Esophagus (tissue), 2 donors: ENCODE data around the gene KRT7. TPM values are rescaled to one million over a fixed set of nuclear protein-coding genes. Genes with fewer than 3 reads are reported as not detected.
A peak's percentile ranks its signal among the peaks of the same experiment; 100 is the strongest.

Experiments
- H3K27ac ChIP-seq, 2 donors: one replicate each; pipeline ENCODE4 v1.5.1; 2013; ENCODE audit warnings: low read depth in 2 of 2, mild to moderate bottlenecking in 2 of 2, inconsistent platforms in 1 of 2, low read length in 1 of 2, moderate library complexity in 1 of 2
- H3K27me3 ChIP-seq, 2 donors: one replicate each; pipeline ENCODE4 v1.6.1; 2013; ENCODE audit warnings: low read length in 2 of 2, control low read depth in 1 of 2, mild to moderate bottlenecking in 1 of 2; ENCODE audit not compliant: insufficient read depth in 2 of 2, control insufficient read depth in 1 of 2
- H3K36me3 ChIP-seq, 2 donors: one replicate each; pipeline ENCODE4 v1.6.1; 2013; ENCODE audit warnings: low read length in 1 of 2; ENCODE audit not compliant: control insufficient read depth in 2 of 2, insufficient read depth in 2 of 2
- H3K4me1 ChIP-seq, 2 donors: one replicate each; pipeline ENCODE4 v1.6.1; 2013; ENCODE audit warnings: low read length in 1 of 2; ENCODE audit not compliant: control insufficient read depth in 2 of 2, insufficient read depth in 2 of 2
- H3K4me3 ChIP-seq, 2 donors: one replicate each; pipeline ENCODE4 v1.5.1; 2013; ENCODE audit warnings: low read length in 2 of 2, mild to moderate bottlenecking in 2 of 2, low read depth in 1 of 2, moderate library complexity in 1 of 2
- H3K9me3 ChIP-seq, 2 donors: one replicate each; pipeline ENCODE4 v1.6.1; 2013; ENCODE audit warnings: mild to moderate bottlenecking in 2 of 2, low read depth in 1 of 2, low read length in 1 of 2, moderate library complexity in 1 of 2; ENCODE audit not compliant: control insufficient read depth in 2 of 2, insufficient read depth in 1 of 2
- WGBS, 2 donors: extraction: QIAGEN DNeasy Blood & Tissue Kit; methylation state at CpG; one replicate each; pipeline ENCODE4 v1.1.7; 2013; 5-methylcytosine and 5-hydroxymethylcytosine counted together
- polyA plus RNA-seq, 2 donors: library from polyadenylated mRNA; stranded (reverse); fragments of 200-250 nt; gene quantifications; one replicate each; pipeline ENCODE4 v1.2.3, GENCODE V29; 2013
- donor health status: healthy with polysubstance abuse.
- donor health status: Bipolar disorder and iron deficiency.

The KRT7 gene
- polyA plus RNA-seq, 2 donors = 153 to 213 TPM

DNA sequence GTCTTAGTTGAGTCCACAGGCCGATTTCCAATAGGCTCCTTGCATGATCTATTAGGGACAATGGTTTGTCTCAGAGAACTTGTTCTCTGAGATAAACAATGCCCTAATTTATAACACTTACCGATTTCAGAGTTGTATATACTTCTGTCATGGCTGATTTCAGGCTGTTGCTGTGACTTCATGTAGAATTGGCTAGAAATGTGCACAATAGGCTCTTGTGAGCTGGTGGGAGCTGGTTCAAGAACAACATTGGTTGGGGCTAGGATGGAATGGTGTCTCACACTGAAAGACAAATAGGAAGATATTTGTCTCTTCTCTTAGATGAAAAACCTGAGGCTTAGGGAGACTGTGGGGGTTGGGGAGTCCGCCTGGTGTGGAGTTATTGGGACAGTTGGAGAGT, 34.7 kb downstream of the KRT7 start:
- WGBS, 2 donors = 84 to 85% methylated on average over 3 of the region's 3 CpGs

DNA sequence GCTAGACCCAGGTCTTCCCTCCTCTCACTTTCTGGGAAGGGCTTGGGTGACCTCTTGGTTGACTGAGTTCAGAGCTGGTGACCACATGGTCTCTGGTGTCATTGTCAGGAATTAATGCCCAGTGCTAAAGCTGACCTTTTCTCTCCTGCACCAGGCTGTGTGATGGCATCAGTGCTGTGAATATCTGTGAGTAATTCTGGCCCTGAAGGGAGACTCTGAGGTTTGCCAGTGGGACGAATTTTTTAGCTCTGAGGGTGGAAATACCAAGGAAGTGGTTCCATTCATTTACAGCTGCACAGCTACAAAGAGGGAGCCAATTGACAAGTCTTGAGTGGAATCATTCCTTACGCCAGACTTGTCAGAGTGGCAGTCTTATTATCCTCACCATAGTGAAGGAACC, 35.2 kb downstream of the KRT7 start:
- H3K9me3 ChIP-seq = no peaks in the 10 kb centered on the region
- H3K27me3 ChIP-seq = no peaks in the 10 kb centered on the region
- no peaks in the 10 kb centered on the region for H3K36me3 ChIP-seq
- WGBS, 2 donors = 74 to 80% methylated on average over 2 of the region's 2 CpGs
- no peaks in the 10 kb centered on the region for H3K4me1 ChIP-seq
- no peak overlapping the region for H3K27ac ChIP-seq
- H3K4me3 ChIP-seq = no peak overlapping the region

More for the DNA sequence above, 34.7 kb downstream of the KRT7 start:
- no peak overlapping the region for H3K4me3 ChIP-seq
- H3K36me3 ChIP-seq = no peaks in the 10 kb centered on the region
- no peak overlapping the region for H3K27ac ChIP-seq
- no peaks in the 10 kb centered on the region for H3K4me1 ChIP-seq
- no peaks in the 10 kb centered on the region for H3K27me3 ChIP-seq
- no peaks in the 10 kb centered on the region for H3K9me3 ChIP-seq

DNA sequence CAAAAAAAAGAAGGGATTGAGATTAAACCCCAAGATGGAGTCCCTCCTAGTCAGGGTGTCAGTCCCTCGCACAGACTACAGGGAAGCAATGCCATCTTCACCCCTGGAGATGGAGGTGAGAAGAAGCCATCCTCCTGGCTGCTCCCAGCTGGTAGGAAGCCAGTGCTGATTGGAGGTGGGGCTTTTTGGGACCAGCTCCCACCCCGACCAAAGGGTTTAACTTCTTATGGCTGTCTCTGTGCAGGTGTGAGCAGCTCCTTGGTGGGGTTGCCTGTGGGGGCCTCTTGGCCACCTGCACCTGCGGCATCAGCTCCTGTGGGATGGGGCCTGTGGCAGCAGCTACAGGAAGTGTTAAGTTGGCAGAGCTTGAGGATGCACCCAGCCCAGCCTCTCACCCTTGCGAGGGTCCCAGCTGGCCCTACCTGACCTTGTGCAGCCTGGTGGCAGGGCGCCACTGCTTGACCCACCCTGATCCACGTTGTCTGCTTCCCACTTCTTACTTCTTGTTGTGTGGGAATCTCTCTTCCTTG, 37.6 kb downstream of the KRT7 start:
- Histone ChIP-seq H3K36me3 (no peaks in the 10 kb centered on the region), H3K27me3 (no peaks in the 10 kb centered on the region), H3K9me3 (no peaks in the 10 kb centered on the region), H3K4me1 (no peaks in the 10 kb centered on the region), H3K4me3 (no peak overlapping the region), H3K27ac (no peak overlapping the region)
- WGBS, 2 donors = 79 to 82% methylated on average over 6 of the region's 6 CpGs

DNA sequence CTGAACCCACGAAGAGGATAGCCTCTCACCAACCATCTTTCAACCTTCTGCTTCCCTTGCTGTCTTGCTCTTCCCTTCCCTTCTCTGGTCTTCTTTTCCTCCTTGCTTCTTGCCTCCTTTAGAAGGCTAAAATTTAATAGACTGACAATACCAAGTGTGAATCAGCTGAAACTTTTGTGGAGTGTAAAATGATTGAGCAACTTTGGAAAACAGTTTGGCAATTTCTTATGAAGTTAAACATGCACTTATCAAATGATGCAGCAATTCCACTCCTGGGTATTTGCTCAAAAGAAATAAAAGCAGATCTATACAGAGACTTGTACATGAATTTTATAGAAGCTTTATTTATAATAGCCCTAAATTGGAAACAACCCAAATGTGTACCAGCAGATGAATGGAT, 38.1 kb downstream of the KRT7 start:
- no peaks in the 10 kb centered on the region for H3K9me3 ChIP-seq
- no peaks in the 10 kb centered on the region for H3K27me3 ChIP-seq
- H3K4me3 ChIP-seq = no peak overlapping the region
- no peak overlapping the region for H3K27ac ChIP-seq
- H3K36me3 ChIP-seq = no peaks in the 10 kb centered on the region
- H3K4me1 ChIP-seq = no peaks in the 10 kb centered on the region
- 71 to 75% methylated on average over 1 of the region's 1 CpG for WGBS, 2 donors

DNA sequence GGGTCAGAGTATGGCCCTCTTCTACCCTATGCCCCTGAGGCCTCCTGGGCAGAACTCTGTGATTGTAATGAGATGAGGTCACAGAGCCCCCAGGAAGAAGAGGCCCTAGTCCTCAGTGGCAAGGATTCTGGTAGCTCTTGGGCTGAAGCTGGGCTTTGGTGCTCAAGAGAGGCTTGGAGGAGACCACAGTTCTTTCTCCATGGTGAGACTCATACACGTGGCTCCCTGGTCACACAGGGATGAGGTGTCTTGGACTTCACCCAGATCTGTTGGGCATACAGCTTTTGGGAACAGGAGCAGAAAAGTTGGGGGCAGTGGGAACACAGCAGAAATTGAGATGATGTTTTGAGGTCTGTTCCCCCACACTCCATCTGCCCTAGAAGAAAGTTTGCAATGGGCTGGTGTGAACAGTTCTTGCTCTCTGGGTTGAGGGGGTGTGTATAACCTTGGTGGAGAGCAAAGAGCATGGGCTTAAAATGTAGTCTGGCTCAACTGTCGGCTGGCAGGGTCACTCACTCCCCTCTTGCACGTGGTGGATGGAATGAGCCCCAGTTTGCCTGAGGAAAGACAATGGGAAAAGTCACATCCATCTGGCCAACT, 41.6 kb downstream of the KRT7 start, which contains the start of gene KRT86:
TSS of gene KRT86 (plus strand) at position 125 of the 600 bp plus-strand sequence. CDS start 27,272 bp downstream, outside the sequence.
- WGBS, 2 donors = 61 to 73% methylated on average over 3 of the region's 3 CpGs

DNA sequence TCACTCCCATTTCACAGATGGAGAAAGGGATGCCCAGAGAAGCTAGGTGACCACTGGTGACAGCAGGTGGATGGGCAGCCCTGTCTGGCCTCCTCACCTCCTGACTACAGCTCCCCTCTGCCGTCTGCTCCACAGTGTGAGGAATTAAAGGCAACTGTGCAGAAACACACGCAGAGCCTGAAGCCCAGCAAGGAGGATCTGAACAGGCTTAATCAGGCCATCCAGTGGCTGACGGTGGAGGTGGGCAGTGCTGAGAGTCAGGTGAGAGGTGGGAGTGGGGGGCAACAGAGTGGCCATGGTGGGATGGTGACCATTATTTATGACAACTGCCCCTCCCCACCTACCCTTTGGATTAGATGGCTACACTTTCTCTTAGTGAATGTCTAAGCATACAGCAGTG, 42.6 kb downstream of the KRT7 start:
- H3K27ac ChIP-seq = no peak overlapping the region
- 82% methylated on average over 3 of the region's 3 CpGs for WGBS, 2 donors

More for the DNA sequence above, 41.6 kb downstream of the KRT7 start, which contains the start of gene KRT86:
- Histone ChIP-seq H3K9me3 (no peaks in the 10 kb centered on the region), H3K36me3 (no peaks in the 10 kb centered on the region), H3K4me3 (no peak within 1 kb of the TSS), H3K27me3 (no peaks in the 10 kb centered on the region), H3K4me1 (peaks cover 0 to 3% of the 10 kb centered on the region in 2 donors), H3K27ac (no peak within 1 kb of the TSS)

DNA sequence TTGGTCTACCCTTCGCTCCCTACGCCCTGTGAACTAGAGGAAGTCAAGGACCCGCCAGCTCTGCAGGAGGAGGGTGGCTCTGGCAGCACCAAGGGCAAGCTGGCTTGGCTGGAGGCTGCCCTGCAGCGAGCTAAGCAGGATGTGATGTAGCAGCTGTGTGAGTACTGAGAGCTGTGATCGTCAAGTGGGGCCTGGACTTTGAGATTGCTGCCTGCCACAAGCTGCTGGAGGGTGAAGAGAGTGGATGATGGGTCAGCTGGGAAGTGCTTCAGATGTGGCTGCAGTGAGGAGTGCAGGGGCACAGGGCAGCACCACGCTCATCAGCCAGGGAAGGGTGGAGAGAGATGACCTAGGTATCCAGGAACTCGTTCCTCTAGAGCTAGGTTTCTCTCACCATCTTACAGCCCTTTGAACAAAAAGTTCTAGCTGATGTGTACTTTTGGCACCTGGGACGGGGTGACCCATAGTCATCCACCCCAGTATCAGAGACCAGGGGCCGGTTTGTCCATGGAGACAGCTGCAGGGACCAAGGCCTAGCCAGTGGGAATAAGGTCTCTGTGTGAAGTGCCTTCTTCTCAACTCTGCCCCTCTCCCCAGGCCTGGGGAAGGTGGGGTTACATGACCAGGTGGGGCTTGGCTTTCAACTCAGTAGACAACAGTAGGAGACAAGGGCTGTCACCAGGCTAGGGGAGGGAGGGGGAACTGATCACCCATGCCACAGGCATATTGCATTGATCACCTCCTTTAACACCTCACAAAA, 44.6 kb downstream of the KRT7 start:
- 74 to 85% methylated on average over 9 of the region's 9 CpGs for WGBS, 2 donors
- Histone ChIP-seq H3K27me3 (no peaks in the 10 kb centered on the region), H3K27ac (no peak overlapping the region)

More for the DNA sequence above, 42.6 kb downstream of the KRT7 start:
- H3K9me3 ChIP-seq = no peaks in the 10 kb centered on the region
- no peaks in the 10 kb centered on the region for H3K27me3 ChIP-seq
- H3K4me3 ChIP-seq = no peak overlapping the region
- peaks cover 0 to 7% of the 10 kb centered on the region in 2 donors for H3K4me1 ChIP-seq
- no peaks in the 10 kb centered on the region for H3K36me3 ChIP-seq

DNA sequence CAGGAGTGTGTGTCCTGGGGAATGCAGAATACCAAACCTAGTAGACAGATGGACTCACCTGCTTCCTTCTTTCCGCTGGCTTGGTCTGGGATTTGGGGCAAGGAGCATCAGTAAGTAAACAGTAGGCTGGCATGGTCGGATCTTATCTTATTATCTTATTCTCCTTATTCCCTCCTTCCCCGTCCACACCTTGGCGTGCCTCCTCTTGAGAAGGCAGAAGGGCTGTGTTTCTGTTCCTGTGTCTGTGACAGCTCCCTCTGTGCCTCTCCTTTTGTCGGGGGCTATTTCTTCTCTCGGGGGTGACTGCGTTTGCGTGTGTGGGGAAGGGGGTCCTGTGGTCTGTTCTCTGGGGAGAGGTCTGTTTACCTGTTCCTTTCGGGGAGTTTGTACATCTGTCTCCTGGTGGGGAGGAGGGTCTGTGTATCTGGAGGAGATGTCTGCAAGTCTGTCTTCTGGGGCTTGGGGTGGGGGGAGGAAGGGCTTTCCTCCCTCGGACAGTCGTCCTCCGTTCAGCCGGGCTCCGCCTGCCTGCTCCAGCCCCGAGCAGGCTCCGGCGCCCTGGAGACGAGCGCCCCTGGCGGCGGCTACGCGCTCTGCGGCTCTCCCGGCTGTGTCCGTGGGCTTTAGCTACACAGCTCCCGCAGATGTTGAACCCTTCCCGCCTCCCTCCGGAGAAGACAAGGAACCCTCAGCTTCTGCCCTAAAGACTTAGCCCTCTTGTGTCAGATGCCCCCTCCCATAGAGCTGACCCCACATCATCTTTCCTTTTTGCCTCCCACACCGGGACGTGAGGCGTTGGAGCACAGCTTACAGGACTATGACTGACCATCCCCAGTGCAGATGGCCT, 45.8 kb downstream of the KRT7 start:
- peaks cover 0 to 9% of the 10 kb centered on the region in 2 donors for H3K4me1 ChIP-seq
- H3K4me3 ChIP-seq = no peak overlapping the region
- H3K36me3 ChIP-seq = no peaks in the 10 kb centered on the region
- WGBS, 2 donors = 20 to 22% methylated on average over 31 to 32 of the region's 32 CpGs
- H3K27me3 ChIP-seq = no peaks in the 10 kb centered on the region
- H3K9me3 ChIP-seq = no peaks in the 10 kb centered on the region
- H3K27ac ChIP-seq = peak overlapping the region in 1 of 2 donors; percentile 89

More for the DNA sequence above, 44.6 kb downstream of the KRT7 start:
- H3K4me3 ChIP-seq = no peak overlapping the region
- H3K4me1 ChIP-seq = peaks cover 0 to 9% of the 10 kb centered on the region in 2 donors
- H3K36me3 ChIP-seq = no peaks in the 10 kb centered on the region
- no peaks in the 10 kb centered on the region for H3K9me3 ChIP-seq
